22Rv1 (cell line): ENCODE measurements around the gene COA1.

Experiments
- CTCF ChIP-seq: fragments of 450-650 bp; IDR thresholded peaks from 2 replicates; pipeline ENCODE4 v1.5.1; 2017; ENCODE audit warnings: mild to moderate bottlenecking
- ZFX ChIP-seq: fragments of 450-650 bp; IDR thresholded peaks from 2 replicates; pipeline ENCODE4 v1.6.1; 2017; ENCODE audit warnings: antibody characterized with exemption, borderline replicate concordance

DNA sequence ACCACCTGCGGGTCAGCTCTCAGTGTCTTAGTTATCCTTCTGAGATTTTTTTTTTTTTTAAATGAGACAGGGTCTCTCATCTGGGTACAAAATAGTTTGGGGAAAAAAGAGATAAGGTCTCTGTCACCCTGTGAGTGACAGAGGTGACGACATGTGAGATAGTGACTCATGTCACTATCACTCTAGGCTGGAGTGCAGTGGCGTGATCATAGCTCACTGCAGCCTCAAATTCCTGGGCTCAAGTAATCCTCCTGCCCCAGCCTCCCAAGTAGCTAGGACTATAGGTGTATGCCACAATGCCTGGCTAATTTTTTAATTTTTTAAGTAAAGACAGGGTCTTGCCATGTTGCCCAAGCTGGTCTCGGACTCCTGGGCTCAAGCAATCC, 39.6 kb upstream of the COA1 start:
- TF ChIP-seq CTCF = no peak
- no peak for TF ChIP-seq ZFX
